Fibroblast of skin of scalp (primary cell): ENCODE measurements around the gene GALNT9.

ENCODE experiments used
- DNase-seq: peaks from one replicate; pipeline ENCODE4 v3.0.0-alpha.2; 2013

The GALNT9 gene

DNA sequence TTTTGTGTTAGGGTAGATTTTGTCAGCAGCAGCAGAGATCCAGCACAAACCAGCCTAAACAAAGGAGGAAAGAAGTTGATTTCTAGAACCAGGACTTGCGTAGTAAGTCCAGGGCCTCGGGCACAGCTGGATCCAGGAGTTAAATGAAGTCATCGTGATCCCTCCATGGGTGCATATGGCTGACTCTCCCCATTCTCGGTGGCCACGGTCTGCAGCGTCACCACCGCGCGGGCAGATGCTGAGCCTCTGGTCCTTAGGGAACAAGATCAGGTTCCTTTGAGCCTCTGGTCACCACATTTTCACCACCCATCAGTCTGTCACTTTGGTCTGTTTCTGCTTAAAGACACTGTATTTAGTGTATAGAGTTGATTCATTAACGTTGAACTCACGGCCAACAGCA is 14.8 kb upstream of the GALNT9 start:
- no peak for DNase-seq

DNA sequence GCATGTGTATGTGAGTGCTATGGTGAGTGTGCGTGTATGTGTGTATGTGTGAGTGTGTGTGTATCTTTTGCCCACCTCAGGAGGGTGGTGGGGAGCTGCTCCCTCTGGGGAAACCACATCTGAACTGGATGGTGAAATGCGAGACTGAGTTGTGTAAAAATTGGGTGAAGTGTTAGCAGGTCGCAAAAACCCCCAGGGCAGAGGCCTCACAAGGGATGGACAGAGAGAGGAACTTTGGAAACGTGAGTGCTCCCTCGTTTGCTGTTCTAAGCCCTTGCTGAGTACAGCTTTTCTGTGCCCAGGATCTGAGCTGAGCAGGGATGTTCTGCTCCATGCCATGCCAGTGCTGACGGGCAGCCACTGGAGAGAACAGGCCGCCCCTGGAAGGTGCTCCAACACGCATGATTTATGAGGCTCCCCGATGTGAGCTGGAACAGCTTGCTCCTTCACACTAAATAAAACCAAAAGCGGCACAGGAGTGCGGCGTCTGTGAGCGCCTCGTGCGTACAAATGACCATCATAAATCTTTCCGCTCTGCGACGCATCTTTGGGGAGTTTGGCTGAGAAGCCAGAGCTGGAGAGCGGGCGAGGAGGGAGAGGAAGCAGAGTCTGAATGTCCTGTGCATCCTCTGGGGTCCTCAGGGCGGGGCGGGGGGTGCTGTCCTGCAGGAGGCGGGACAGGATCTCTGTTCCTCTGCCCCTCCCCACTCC is 14.1 kb upstream of the GALNT9 start:
- DNase-seq = no peak

DNA sequence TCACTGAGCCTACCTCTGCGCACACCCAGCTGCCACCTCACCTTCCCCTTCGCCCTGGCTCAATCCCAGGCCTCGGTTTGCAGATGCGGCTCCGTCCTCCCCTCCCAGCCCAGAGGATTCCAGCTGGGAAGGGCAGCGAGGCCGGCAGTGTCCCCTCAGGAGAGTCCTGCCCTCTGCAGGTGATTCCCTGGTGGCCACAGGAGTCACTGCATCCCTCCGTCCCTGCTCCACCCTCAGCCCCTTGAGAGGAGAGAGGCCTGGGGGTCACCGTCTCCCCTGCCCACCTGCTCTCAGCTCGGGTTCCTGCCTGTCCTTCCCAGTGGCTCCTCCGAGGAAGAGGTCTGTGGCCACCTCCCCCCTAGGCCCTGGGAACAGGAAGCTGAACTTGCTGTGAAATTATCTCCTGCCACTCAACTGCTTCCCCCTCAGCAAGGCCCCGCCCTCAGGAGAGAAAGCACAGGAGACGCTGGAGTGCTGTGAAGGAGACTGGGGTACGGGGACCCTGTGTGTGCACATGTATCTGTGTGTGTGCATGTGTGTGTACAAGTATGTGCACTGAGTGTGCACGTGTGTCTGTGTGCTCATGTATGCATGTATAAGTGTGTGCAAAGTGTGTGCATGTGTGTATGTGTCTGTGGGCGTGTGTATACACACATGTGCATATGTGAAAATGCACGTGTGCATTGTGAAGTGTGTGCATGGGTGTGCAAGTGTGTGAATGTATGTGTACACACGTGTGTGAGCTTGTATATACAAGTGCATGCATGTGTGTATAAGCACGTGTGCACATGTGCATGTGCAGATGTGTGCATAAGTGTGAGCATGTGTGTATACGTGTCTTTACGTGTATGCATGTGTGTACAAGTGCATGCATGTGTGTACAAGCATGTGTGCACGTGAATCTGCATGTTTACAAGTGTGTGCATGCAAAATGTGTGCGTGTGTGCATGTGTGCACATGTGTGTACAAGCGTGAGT is 13.2 kb upstream of the GALNT9 start:
- no peak for DNase-seq

DNA sequence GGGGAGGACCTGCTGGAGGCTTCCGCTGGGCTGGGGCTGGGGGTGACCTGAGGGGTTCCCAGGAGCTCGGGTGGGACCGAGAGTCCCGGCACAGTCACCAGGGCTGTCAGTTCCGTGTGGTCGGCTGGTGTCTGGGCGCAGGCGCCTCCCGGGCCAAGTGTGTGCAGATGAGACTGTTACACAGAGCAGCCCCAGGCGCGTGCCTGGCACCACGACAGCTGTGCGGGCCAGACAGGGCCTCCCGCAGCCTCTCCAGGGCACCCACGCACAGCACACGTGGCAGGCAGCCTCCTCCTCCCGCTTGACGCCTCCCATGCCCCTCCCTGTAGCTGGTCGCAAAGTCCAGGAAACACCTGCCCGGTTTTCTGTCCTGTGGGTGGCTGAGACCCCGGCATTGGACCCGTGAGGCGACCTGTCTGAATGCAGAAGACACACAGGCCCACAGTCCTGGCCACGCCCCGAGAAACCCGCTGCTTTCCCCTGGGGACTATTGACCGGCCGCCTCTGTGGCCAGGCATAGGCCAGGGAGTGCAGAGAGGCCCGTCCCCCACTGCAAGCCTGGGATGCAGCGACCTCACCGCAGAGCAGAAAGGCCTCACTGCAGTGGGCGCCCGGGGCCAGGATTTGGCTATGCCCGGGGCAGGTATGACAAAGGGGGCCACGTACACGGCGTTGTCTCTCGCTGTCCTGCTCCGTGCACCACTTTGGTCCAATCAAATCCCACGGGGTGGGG is 12.1 kb upstream of the GALNT9 start:
- DNase-seq = no peak

DNA sequence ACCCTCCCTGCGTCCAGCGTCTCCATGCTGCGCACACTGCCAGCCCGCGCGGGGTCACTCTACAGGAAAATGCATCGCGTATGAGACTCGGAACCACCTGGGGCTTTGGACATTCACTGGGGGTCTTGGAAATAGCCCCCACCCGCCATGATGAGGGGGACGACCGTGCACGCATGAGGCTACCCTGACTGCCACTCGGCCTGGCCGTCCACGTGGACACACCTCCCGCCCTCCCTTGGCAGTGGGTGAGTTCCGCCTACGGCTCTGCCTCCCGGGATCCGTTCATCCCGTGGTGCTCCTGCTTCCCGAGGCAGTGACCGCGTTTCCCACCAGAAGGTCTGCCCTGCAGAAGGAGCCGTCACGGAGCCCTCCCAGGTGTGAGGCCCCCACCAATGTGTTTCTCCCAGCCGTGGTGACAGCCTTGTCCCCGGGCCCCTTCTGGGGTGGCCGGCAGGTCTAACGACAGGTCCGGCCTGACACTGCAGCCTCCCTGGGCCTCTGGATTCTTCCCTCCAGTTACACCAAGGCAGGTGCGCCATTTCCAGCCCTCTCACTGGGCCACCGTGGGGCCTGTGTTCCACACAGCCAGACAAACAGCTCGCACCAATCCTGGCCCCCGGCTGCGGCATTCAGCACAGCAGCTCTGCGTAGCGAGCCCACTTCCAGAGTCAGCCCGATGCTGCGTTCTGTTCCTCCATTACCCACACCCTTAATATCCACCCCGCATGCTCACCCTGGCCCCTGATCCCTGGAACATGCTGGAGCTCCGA is 11.1 kb upstream of the GALNT9 start:
- no peak for DNase-seq

DNA sequence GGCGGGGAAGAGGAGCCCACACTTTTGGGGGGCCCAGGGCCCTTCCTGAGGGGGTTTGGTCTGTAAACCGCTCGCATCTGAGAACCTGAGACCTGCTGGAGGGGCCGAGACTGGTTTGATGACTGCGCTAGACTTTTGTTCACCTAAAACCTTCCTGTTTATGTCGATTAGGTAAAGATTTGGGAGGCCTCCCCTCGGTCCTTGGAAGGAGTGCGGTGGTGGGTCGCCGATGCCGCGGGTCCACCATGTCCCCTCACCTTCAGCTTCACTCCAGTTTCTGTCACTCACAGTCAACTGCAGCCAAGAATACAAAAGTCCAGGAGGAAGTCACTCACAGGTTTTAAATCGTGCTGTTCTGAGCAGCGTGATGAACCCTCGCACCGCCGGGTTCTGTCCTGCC is 10.5 kb upstream of the GALNT9 start:
- DNase-seq = no peak

DNA sequence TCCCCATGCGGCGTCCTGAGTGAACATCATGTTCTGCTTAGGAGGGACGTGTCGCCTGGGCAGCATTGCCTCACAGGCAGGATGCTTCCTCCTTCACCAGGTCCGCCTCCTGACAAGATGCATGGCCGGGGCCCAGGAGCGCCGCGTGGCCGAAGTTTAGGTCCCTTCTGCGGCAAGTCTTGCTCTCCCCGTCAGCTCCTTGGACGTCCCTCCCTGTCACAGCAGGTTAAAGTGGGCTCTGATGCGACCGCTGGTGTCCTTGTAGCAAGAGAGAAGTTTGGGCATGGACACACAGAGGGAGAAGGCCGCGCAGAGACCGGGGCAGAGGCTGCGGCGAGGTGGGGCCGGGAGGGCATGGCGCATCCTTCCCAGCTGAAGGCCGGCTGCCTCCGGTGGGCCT is 9.4 kb upstream of the GALNT9 start:
- no peak for DNase-seq

DNA sequence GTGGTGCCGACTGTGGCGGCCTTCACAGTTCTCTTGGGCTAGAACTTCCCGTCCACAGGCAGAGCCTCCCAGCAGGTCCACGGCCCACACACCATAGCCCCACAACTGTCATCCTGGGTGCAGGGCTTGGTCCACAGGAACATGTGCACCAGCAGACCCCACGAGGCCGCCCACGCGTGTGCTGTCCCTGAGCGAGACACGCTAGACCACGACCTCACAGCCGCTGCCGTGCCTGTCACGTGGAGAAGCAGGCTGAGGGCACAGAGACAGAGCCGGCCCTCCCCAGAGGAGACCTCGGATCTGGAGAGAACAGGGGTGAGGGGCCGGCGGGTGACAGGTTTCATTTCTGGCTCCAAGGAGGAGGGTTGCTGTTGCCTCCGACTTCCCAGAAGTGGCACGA is 8.9 kb upstream of the GALNT9 start:
- DNase-seq = no peak

DNA sequence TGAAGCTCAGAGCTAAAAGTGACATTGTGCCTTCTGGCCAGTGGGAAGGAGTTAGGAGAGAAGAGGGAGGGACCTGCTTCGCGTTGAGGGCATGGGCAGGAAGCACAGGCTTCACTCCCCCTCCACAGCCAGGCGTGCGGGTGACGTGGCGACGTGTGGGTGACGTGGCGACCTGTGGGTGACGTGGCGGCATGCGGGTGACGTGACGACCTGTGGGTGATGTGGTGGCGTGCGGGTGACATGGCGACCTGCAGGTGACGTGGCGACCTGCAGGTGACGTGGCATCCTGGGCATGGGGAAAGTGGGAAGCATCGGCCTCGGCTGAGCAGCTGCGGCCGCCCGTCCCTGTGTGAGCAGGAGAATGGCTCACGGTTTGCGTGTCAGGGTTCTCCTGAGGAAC is 8.2 kb upstream of the GALNT9 start:
- DNase-seq = no peak

DNA sequence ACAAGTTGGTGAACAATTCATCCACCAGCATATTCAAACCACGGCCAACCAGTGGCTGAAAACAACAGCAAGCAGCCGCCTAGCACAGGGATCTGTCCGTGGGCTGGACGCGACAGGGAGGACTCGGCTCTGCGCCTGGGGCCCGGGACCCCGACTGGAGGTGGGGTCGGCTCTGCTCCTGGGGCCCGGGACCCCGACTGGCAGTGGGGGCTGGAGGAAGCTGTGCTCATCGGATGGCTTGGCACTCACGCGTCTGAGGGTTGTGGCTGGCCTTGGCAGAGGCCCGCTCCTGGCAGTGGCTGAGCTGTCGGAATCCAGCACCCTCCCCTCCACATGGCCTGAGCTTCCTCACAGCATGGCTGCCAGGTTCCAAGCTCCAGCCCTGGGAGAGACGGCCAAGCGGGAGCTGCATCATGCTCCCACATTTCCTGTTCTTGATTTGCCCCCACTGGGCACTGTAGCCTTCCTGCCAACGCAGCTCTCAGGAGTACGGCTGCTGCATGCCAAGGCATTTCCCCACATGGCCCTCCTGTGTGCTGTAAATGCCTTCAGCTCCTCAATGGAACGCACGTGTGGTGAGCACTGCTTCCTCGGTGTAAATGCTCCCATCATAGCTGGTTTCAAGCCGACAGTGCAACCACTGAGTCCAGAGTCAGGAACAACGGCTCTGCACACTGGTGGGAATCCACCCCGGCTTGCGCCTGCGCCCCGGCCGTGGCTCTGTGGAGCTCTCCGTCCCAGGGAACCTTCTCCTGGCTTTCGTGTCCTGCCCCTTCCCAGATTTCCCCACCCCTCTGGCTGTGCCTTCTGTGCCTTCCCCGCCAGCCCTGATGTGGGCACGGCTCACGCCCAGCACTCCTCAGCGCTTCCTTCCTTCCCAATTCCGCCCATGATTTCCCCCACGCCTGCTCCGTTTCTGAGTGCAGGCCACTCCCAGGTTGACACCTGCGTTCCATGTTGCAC is 7.3 kb upstream of the GALNT9 start:
- no peak for DNase-seq

DNA sequence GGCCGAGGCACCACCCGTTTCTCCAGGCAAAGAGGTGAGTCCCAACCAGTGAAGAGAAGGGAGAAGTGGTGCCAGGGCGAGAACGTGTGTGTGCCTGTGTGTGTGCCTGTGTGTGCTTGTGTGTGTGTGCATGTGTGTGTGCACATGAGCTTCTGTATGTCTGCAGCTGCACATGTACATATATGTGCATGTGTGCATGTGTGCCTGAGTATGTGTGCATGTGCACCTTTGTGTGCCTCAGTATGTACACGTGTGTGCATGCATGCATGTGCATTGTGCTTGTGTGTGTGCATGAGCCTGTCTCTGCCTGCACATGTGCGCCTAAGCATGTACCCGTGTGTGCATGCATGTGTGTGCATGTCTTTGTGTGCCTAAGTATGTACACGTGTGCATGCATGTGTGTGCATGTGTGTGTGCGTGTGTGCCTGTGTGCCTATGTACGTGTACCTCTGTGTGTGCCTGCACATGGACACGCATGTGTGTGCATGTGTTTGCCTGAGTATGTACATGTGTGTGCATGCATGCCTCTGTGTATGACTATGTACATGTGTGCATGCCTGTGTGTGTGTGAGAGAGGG is 5.9 kb upstream of the GALNT9 start:
- no peak for DNase-seq

DNA sequence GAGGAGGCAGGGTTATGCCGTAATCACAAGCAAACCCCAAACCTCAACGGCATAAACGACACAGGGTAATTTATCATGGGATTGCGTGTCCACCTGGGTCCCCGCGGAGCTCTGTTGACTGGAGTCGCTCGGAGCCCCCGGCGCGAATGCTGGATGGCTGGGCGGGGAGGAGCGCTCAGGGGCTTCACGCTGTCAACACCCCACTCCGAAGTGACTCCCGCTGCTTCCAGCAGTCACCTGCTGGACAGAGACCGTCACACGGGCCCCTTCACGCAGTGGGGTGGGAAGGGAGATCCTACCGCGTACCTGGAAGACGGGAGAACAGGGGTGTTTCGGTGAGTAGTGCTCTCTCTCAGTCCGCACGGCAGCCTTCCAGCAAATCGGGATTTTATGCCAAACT is 4.4 kb upstream of the GALNT9 start:
- DNase-seq = no peak

DNA sequence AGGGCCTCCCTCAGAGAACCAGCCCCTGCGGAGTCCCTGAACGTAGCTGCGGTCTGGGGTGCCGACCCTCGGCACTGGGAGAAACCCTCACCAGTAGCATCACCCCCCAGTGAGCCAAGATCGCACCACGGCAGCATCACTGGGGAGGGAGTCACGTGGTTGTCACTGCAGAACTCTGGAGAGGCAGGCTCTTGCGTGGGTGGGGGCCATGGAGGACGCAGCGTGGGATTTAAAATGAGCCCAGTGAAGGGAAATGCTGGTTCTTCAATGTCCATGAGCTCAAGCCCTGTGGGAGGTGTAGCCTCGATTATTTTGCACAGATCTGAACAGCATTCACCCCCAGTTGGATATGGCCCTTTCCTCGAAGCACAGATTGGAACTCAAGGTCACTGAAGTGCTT is 3.9 kb upstream of the GALNT9 start:
- DNase-seq = no peak

DNA sequence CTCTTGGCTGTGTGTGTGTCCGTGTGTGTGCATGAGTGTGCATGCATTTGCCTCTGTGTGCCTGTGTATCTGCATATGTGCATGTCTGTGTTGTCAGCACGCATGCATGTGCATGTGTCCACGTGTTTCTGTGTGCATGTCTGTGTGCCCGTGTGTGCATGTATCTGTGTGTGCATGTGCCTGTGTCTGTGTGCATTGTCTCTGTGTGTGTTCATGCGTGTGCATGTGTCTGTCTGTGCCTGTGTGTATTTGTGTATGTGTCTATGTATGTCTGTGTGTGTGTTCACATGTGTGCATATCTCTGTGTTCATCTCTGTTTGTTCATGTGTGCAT is 1.1 kb upstream of the GALNT9 start:
- DNase-seq = no peak

DNA sequence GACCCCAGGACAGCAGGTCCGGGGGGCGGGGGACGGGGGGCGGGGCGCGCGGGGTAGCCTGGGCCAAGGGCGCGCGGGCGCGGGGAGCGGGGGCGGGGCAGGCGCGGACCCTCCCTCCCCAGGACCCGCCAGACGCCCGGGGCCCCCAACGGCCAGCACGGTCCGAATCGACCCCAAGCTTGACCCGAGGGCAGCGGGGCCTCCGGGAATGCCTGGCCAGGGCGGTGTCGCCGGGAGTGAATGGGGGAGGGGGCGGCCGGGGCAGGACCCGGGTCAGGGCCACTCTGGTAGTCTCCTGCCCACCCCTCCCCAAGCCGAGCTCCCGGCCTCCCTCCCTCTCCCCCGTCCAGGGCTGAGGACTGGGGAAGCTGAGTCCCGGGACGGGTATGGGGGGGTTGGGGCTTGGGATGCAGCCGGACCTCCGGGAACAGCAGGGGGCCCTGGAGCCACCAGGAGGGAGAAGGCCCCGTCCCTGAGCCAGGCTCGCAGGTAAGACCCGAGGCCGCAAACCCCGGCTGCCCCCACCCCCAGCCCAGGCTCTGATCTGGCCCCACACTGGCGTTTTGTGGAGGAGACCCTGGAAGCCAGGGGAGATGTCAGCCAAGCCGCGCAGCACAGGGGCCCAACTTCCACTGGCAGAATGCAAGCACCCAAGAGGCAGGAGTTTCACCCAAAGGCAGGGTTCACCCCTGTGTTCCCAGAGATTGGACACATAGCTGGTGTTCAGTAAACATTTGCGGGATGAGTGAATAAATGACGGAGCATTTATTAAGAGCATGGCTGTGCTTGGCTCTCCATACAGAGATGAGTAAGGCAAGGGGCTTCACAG is 545 bp upstream of the GALNT9 start:
- no peak for DNase-seq

DNA sequence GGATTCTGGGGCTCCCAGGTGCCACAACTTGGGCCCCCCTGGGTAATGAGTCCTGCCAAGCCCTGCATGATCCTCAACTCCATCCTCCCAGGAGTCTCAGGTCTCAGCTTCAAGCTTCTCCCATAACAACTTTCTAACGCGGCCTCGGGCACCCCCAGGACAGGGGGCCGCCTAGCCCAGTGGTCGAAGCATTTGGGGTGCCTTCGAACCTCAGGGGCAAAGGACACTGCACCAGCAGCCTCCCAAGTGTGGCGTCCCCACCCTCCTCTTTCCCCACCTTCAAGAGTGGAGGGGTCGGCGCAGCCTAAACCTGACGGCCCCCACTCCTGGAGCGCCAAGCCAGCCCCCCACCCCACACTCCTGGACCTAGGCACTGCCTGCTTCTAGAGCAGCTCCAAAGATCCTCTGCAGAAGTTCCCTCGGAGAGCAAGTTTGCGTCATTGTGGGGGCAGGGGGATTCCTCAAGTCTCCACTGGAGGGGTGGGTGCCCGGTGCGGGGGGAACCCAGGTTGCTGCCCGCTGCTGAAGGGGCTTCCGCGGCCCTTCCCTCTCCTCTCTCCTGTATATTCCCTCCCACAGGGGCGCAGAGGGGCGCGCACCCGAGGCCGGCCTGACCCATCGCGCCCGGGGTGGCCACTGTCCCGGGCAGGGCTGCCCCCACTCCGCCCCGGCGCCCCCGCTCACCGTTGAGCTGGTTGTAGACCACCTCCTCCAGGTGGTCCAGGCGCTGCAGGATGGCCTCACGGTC is 933 bp downstream of the GALNT9 start:
- no peak for DNase-seq

DNA sequence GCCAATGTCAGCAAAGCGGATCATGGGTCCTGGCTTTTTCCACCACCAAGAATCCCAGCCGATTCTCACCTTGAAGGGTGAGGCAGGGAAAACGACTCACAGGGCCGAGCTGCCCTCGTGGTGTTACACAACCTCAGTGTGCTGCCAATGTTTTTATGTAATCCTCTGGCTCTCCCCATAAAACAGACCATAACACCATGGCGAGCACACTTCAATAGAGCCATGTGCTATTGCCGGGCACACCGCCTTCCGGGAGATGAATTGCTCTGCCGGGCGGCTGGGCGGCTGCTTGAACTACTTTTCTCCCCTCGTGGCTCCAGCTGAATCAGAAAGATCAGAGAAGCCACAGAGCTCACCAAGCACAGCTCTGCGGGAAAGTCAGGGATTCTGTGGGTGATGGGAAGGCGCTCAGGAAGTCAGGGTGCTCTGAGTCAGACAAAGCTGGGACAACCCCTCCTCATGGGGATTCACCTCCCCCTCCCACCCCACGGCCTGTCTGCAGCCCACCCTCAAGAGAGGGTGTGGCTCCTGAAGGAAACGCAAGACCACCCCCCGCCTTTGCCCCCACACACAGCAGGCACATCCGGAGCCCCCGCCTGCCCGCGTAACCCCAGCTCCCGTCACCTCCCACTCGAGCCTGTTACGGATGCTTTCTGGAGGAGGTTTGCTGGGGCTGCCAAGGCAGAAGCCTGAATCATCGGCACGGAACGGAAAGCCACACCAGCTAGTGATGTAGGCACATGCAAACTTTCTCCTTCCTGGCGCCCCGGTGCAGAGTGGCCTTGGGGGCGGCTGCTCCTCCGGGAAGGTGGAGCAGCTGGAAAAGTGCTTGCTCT is 1.8 kb downstream of the GALNT9 start:
- DNase-seq = peak; percentile 80

DNA sequence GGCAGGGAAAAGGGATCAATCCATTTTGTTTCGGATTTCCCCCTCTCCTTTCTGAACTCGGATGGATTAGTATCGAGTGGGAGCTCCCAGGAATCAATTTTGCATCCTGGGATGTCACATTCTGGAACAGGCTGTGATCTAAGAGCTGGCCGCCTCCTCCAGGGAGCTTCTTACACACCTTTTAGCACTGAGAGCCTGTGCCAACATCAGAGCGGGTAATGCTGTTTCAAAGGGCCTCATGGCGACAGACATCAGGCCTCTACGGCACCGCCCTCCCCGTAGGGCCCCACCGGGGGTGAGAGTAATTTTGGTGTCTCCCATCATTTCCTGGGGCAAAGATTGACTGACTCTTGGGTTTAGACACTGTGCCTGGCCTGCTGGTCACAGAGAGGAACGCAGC is 2.7 kb downstream of the GALNT9 start:
- no peak for DNase-seq
